ENCODE results near the gene PRKG1. TPM values are rescaled to one million over a fixed set of nuclear protein-coding genes. Genes with fewer than 3 reads are reported as not detected.

Gene PRKG1
- polyA plus RNA-seq, 1 donor (not counting 4 experiments of a cell fraction or from before 2014, with no cell fraction given), result 0.24 TPM

DNA sequence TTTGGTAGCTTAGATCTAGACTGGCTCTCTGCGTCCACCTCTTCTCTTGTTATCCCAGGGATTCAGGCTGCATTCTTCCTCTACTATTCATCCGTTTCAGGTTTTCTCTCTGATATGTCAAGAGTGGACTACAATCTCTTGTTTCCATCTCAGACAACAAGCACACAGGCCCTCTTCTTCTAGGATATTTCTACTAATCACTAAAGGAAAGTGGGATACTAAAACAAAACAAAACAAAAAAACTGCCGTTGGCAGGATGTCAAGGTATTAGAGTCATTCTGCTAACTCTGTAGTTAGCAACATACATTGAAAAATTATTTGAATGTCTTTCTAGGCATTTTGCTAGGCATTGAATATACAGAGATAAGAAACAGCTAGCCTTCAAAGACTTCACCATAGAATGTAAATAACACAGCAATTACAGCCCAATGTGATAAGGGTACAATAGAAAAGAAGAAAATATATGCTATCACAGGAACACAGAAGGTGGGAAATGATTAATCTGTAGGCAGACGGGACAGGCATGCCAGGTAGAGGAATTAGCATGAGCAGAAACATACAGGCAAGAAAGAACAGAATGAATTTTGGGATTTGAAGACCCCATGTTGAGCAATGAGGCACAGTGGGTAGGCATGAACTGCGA lies 414.6 kb downstream of the PRKG1 start:
- Histone ChIP-seq H3K4me1 (ENCODE audit: control insufficient read depth, extremely low read depth, insufficient read depth, low read length) (no peaks in the 10 kb centered on the region), H3K79me2 (ENCODE audit: control insufficient read depth, insufficient read depth, low read length) (no peaks in the 10 kb centered on the region), H4K20me1 (ENCODE audit: control insufficient read depth, extremely low read depth, insufficient read depth, low read length) (no peaks in the 10 kb centered on the region), H3K9me1 (ENCODE audit: control insufficient read depth, extremely low read depth, insufficient read depth, low read length) (no peaks in the 10 kb centered on the region), H3K4me3 (ENCODE audit: control insufficient read depth in 2 of 3, extremely low read depth in 1 of 3, insufficient read depth in 2 of 3, low read depth in 1 of 3, low read length in 3 of 3) (no peak overlapping the region), H3K27ac (ENCODE audit: control insufficient read depth, insufficient read depth, low read length) (no peak overlapping the region), H3K27me3 (ENCODE audit: control insufficient read depth, extremely low read depth, insufficient read depth, low read length) (no peaks in the 10 kb centered on the region), H3K9ac (ENCODE audit: control insufficient read depth, extremely low read depth, insufficient read depth, low read length) (no peak overlapping the region), H3K36me3 (ENCODE audit: control insufficient read depth in 2 of 2, extremely low read depth in 1 of 2, insufficient read depth in 2 of 2, low read length in 2 of 2) (no peaks in the 10 kb centered on the region), H3K4me2 (ENCODE audit: control insufficient read depth, extremely low read depth, insufficient read depth, low read depth, low read length) (no peak overlapping the region), H3K9me3 (ENCODE audit: control insufficient read depth, low read depth, low read length) (no peaks in the 10 kb centered on the region), H2AFZ (ENCODE audit: control insufficient read depth, low read length) (no peak overlapping the region)
- DNase-seq (ENCODE audit: low read depth, low spot score) (no peak), FAIRE-seq (no peak)
- TF ChIP-seq EZH2 (IDR thresholded peaks at IDR 0.05; ENCODE audit: low read length), result no peak
- TF ChIP-seq, protein P1, sequence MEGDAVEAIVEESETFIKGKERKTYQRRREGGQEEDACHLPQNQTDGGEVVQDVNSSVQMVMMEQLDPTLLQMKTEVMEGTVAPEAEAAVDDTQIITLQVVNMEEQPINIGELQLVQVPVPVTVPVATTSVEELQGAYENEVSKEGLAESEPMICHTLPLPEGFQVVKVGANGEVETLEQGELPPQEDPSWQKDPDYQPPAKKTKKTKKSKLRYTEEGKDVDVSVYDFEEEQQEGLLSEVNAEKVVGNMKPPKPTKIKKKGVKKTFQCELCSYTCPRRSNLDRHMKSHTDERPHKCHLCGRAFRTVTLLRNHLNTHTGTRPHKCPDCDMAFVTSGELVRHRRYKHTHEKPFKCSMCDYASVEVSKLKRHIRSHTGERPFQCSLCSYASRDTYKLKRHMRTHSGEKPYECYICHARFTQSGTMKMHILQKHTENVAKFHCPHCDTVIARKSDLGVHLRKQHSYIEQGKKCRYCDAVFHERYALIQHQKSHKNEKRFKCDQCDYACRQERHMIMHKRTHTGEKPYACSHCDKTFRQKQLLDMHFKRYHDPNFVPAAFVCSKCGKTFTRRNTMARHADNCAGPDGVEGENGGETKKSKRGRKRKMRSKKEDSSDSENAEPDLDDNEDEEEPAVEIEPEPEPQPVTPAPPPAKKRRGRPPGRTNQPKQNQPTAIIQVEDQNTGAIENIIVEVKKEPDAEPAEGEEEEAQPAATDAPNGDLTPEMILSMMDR (optimal IDR thresholded peaks at IDR 0.05 in 1 of 3, IDR thresholded peaks at IDR 0.05 in 1 of 3, conservative IDR thresholded peaks at IDR 0.05 in 1 of 3; ENCODE audit: extremely low read depth in 1 of 3, insufficient read depth in 2 of 3, low read length in 3 of 3), result no peak
- dilution Hi-C loops (cut with MboI; ENCODE audit: extremely low pct_ligation_motif_present, low sequenced_read_pairs), result no loop called here

DNA sequence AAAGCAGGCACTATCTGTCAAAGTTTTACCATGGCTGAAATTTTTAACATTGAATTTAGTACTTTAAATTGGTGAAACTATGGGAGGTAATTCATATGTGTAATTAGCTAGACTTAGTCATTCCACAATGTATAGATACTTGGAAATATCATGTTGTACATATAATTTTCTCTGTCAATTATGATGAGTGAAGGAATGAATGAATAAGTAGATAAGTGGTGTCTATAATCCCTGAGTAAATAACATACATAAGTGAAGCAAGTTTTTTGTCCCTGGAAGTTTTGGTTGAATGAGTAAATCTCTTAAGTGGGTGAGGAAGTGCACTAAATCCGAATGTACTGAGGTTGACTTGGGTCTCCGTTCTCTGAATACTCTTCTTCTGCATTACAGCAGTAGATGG lies 424.1 kb downstream of the PRKG1 start:
- Histone ChIP-seq H3K9me3 (ENCODE audit: control insufficient read depth, low read depth, low read length) (no peaks in the 10 kb centered on the region), H4K20me1 (ENCODE audit: control insufficient read depth, extremely low read depth, insufficient read depth, low read length) (no peaks in the 10 kb centered on the region), H3K36me3 (ENCODE audit: control insufficient read depth in 2 of 2, extremely low read depth in 1 of 2, insufficient read depth in 2 of 2, low read length in 2 of 2) (no peaks in the 10 kb centered on the region), H3K4me2 (ENCODE audit: control insufficient read depth, extremely low read depth, insufficient read depth, low read depth, low read length) (no peak overlapping the region), H3K4me3 (ENCODE audit: control insufficient read depth in 2 of 3, extremely low read depth in 1 of 3, insufficient read depth in 2 of 3, low read depth in 1 of 3, low read length in 3 of 3) (no peak overlapping the region), H3K4me1 (ENCODE audit: control insufficient read depth, extremely low read depth, insufficient read depth, low read length) (no peaks in the 10 kb centered on the region), H3K27ac (ENCODE audit: control insufficient read depth, insufficient read depth, low read length) (no peak overlapping the region), H3K79me2 (ENCODE audit: control insufficient read depth, insufficient read depth, low read length) (no peaks in the 10 kb centered on the region), H3K9ac (ENCODE audit: control insufficient read depth, extremely low read depth, insufficient read depth, low read length) (no peak overlapping the region), H2AFZ (ENCODE audit: control insufficient read depth, low read length) (no peak overlapping the region), H3K9me1 (ENCODE audit: control insufficient read depth, extremely low read depth, insufficient read depth, low read length) (no peaks in the 10 kb centered on the region), H3K27me3 (ENCODE audit: control insufficient read depth, extremely low read depth, insufficient read depth, low read length) (no peaks in the 10 kb centered on the region)
- dilution Hi-C loops (cut with MboI; ENCODE audit: extremely low pct_ligation_motif_present, low sequenced_read_pairs), result no loop called here
- TF ChIP-seq, protein P1 (optimal IDR thresholded peaks at IDR 0.05 in 1 of 3, IDR thresholded peaks at IDR 0.05 in 1 of 3, conservative IDR thresholded peaks at IDR 0.05 in 1 of 3; ENCODE audit: extremely low read depth in 1 of 3, insufficient read depth in 2 of 3, low read length in 3 of 3), result no peak
- TF ChIP-seq EZH2 (IDR thresholded peaks at IDR 0.05; ENCODE audit: low read length), result no peak
- FAIRE-seq (no peak), DNase-seq (ENCODE audit: low read depth, low spot score) (no peak)

All from keratinocyte (primary cell).